GM18519 (cell line): ENCODE measurements around the gene CDK5RAP3.

Source experiments
- ATAC-seq: cut with Tn5 transposase; IDR thresholded peaks from one replicate; pipeline ENCODE4 v1.9.1; 2021; ENCODE audit warnings: mild to moderate bottlenecking, moderate library complexity; ENCODE audit not compliant: unreplicated experiment, low FRiP score

Gene CDK5RAP3

GRCh38 chr17:47948706-47949196 is 22.2 kb upstream of the CDK5RAP3 start:
- ATAC-seq, result no peak

- no peak for ATAC-seq
These were observed 21.6 kb upstream of the CDK5RAP3 start for GRCh38 chr17:47949197-47949759.

- ATAC-seq, result no peak
These were observed 21.0 kb upstream of the CDK5RAP3 start for GRCh38 chr17:47949946-47950345.

- ATAC-seq, result no peak
These were observed 20.5 kb upstream of the CDK5RAP3 start for GRCh38 chr17:47950448-47950847.

GRCh38 chr17:47952171-47953021 is 18.5 kb upstream of the CDK5RAP3 start:
- ATAC-seq, result no peak

GRCh38 chr17:47953909-47954308 is 17.0 kb upstream of the CDK5RAP3 start:
- no peak for ATAC-seq

- ATAC-seq, result no peak
These were observed 15.1 kb upstream of the CDK5RAP3 start for GRCh38 chr17:47955497-47956461.

GRCh38 chr17:47956791-47957590 is 13.9 kb upstream of the CDK5RAP3 start:
- no peak for ATAC-seq

GRCh38 chr17:47957591-47958490 is 13.1 kb upstream of the CDK5RAP3 start, which contains the start of gene PRR15L:
Gene PRR15L, minus strand, starts transcription at chr17:47957883. Its CDS starts 4,649 bp downstream, at chr17:47953234.
- ATAC-seq, result no peak

GRCh38 chr17:47959825-47960655 is 10.9 kb upstream of the CDK5RAP3 start:
- no peak for ATAC-seq

GRCh38 chr17:47961406-47961805 is 9.5 kb upstream of the CDK5RAP3 start:
- no peak for ATAC-seq

- ATAC-seq, result no peak
These were observed 8.0 kb upstream of the CDK5RAP3 start for GRCh38 chr17:47962901-47963300.

GRCh38 chr17:47964856-47965255 is 6.1 kb upstream of the CDK5RAP3 start:
- ATAC-seq, result no peak

GRCh38 chr17:47966079-47966519 is 4.8 kb upstream of the CDK5RAP3 start:
- ATAC-seq, result no peak

- no peak for ATAC-seq
These were observed 3.2 kb upstream of the CDK5RAP3 start for GRCh38 chr17:47967607-47968252.

GRCh38 chr17:47968836-47969235 is 2.1 kb upstream of the CDK5RAP3 start:
- no peak for ATAC-seq

- ATAC-seq, result no peak
These were observed 786 bp upstream of the CDK5RAP3 start for GRCh38 chr17:47969930-47970724.
